COLO829 (cell line): ENCODE results near the gene AKT2.

Source experiments
- DNase-seq: peaks from one replicate; pipeline ENCODE4 v3.0.0; 2012; ENCODE audit warnings: low spot score

The AKT2 gene

DNA sequence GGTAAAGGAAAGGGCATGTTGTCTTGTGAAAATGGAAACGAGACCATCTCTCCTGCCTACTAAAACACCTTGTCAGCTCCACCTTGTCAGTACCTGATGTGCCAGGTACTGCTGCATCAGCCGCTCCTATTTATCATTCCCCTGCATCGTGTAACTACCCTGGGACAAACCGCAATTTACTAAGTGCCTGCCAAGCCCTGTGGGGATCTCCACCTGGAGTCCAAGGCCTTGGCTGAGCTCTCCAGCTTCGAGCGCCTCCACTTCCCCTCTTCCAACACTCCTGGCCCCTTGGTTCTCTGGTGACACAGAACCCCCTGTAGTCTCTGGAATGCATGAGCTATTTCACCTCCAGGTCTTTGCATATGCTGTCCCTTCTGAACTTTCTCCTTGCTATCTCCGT lies 32.8 kb downstream of the AKT2 start:
- DNase-seq = no peak

- no peak for DNase-seq
These were observed 33.2 kb downstream of the AKT2 start for GRCh38 chr19:40251991-40252390.

- no peak for DNase-seq
These were observed 33.9 kb downstream of the AKT2 start for GRCh38 chr19:40251244-40251643.

GRCh38 chr19:40249781-40250180 lies 35.4 kb downstream of the AKT2 start:
- DNase-seq = no peak

- no peak for DNase-seq
These were observed 35.9 kb downstream of the AKT2 start for GRCh38 chr19:40249201-40249600.

DNA sequence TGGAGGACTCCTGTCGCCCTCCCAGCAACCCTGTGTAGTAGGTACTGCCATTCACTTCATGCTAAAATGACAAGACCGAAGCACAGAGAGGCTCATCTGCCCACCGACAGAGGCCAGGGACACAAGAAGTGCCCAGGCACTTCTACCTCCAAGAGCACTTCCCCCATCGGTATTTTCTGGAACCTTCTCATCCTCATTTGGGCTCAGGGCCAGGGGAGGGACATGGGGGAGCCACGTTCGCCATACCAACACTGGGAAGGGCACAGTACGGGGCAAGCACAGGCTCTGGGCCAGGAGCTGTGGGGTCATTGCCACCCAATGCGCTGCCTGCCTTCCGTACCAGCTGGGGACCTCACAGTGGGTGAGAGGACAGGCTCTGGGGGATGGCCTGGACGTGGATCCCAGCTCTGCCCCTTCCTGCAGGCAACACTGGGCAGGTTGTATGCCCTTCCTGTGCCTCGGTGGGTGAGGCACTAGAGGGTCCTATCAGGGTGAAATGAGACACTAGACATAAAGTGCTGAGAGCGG lies 37.3 kb downstream of the AKT2 start:
- no peak for DNase-seq

- no peak for DNase-seq
These were observed 38.0 kb downstream of the AKT2 start for GRCh38 chr19:40247178-40247577.

GRCh38 chr19:40246292-40247073 lies 38.7 kb downstream of the AKT2 start:
- DNase-seq = no peak

- DNase-seq = no peak
These were observed 39.5 kb downstream of the AKT2 start for GRCh38 chr19:40245506-40246128.

DNA sequence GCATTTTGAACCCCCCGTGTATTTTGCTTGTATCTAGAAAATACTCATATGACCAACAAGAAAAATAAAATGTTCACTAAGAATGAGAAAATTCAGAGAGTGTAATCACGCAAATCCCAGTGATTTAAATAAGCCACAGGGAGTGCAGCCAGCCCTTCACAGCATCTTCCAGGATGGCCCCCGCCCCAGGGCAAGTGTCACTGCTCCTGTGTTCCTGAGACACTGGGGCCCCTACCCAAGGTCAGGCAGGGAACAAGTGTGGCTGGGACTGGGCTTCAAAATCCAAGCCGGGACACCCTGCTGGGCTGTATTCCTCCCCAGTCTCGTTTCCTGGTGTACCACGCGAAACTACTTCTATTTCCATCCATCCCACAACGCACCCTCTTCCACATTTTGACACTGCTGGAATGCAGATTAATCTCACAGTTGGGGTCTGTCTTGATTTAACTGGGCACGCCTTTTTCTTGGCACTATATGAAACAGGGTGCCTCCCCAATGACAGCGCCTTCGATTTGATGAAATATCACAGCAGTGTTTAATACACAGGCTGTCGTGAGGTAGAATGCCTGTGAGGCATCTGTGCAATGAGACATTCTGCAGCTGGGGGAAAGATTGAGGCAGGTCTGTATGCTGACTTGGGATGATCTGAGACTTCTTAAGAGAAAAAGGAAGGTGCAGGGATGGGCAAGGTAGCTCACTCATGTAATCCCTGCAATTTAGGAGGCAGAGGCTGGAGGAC lies 40.4 kb downstream of the AKT2 start:
- no peak for DNase-seq

DNA sequence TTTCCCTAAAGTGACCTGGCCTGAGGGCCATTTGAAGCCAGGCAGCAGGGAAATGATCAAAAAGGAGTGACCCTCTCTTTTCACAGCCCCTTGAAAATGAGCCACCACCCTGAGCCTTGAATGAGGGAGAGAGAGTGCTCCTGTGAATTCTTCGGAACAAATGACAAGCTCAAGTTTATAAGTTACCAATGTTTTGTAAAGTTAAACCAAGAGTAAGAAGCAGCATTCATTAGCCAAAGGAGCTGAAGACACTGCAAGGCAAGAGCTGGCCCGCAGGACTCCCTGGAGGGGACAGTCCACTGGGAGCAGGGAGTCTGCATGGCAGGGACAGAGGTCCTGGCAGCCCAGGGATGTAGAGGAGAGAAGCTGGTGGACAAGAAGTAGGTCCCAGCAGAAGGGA lies 42.0 kb downstream of the AKT2 start:
- no peak for DNase-seq

DNA sequence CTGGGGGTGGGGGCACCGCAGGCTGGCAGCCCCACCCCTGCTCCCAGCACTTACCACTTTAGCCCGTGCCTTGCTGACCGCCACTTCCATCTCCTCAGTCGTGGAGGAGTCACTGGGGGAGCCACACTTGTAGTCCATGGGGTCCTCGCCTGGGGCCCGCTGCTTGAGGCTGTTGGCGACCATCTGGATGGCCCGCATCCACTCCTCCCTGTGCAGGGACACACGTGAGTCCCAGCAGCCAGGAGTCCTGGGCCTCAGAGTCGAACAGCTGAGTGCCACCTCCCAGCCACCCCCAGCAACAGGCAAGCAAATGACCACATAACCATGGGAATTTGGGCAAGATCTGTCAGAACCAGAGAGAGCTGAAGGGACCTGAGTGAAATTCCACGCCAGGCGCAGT lies 42.7 kb downstream of the AKT2 start:
- no peak for DNase-seq

DNA sequence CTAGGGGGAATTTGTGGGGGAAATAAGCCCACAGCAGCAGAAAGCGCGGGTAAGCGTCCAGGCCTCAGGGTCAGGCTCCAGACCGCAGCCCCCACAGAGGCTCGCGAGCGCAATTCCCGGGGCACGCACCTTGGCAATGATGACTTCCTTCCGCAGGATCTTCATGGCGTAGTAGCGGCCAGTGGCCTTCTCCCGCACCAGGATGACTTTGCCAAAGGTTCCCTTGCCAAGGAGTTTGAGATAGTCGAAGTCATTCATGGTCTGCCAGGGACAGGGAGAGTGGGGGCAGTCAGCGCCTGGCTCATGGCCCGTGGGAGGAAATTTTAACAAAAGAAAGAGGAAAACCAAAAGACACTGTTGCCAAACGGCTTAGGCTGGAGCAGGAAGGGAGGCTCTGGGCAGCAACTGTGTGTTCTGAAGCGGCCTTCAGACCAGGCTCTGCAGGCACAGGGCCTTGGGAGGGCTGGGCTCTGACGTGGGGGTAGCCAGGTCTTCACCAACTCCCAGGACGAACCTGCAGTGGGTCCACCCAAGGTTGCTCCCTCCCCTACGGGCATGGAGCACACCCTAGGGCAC lies 43.2 kb downstream of the AKT2 start:
- peak; percentile 39 for DNase-seq

DNA sequence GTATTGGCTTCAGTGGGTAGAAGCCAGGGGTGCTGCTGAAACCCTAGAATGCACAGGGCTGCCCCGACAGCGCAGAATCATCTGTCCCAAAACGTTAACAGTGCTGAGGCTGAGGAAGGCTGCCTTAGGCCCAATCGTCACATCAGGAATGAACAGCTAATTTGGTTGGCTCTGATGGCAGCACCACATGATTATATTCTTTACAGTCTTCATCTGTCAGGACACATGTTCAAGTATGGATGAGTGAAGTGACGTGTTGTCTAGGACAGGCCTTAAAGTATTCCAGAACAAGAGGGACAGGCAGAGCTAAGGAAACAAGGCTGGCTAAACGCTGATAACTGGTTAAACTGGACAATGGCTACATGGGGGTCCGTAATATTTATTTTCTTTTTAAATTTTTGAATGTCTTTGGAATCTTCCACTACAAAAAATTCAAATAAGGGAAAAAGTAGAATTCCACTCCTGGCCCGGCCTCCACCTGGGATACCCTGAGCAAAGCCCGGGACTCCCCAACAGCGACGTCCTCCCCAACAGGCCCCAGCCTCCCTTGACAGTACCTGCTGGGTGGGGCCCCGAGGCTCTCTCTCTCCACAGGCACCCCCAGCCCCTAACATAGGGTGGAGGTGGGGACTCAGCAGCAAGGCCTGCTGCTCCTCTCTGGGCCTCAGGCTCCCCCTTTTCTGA lies 43.9 kb downstream of the AKT2 start:
- DNase-seq = no peak

DNA sequence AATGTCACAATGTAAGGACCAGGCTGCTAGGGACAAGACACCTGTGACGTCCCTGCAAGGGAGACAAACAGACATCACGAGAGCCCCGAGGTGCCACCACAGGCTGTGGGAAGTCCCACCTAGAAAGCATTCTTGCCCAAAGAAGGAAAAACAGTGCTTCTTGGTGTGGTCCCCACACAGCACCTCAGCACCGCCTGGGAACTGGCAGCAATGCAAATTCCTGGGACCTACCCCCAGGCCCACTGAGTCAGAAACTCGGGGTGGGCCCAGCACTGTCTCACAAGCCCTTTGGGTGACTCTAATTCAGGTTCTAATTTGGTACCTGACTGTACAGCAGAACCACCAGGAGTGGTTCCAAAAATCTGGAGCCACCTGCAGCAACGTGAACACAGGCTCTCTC lies 44.8 kb downstream of the AKT2 start:
- DNase-seq = no peak

- DNase-seq = no peak
These were observed 45.5 kb downstream of the AKT2 start for GRCh38 chr19:40239415-40240226.

DNA sequence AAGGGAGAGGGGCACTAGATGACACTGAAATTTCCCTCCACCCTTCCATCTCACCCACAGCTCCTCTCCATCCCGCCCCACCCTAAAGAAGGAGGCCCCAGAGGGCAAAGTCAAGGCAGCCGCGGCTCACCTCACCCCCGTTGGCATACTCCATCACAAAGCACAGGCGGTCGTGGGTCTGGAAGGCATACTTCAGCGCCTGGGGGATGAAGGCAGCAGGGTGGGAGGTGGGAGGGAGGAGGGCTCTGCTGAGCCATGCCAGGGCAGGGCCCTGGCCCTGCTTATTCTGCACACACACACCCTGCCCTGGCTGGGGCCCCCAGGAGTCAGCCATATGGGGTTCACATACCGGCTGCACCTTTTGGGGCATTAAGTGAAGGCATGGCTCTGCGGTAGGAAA lies 46.4 kb downstream of the AKT2 start:
- no peak for DNase-seq

DNA sequence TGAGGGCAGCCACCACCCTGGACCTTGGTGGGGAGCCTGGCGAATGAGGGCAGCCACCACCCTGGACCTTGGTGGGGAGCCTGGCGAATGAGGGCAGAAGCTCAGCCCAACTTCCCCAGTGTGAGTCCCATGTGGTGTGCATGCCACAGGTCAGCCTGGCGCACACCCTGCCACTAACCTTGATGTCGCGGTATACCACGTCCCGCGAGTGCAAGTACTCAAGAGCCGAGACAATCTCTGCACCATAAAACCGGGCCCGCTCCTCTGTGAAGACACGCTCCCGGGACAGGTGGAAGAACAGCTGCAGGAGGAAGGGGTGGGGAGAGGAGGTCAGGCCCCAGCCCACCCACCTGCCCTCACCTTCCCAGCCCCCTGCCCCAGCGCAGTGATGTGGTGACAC lies 47.4 kb downstream of the AKT2 start:
- DNase-seq = no peak

- no peak for DNase-seq
These were observed 48.8 kb downstream of the AKT2 start for GRCh38 chr19:40236366-40236765.

DNA sequence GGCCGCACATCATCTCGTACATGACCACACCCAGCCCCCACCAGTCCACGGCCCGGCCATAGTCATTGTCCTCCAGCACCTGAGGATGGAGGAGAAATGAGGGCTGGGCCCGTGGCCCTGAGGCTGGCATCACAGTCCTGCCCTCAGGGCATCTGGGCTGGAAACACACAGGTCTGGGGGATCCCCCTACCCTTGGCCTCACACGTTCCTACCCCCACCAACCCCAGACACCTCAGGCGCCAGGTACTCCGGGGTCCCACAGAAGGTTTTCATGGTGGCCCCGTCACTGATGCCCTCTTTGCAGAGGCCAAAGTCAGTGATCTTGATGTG lies 49.2 kb downstream of the AKT2 start:
- DNase-seq = no peak
